ENCODE results near the gene RIN3.

DNA sequence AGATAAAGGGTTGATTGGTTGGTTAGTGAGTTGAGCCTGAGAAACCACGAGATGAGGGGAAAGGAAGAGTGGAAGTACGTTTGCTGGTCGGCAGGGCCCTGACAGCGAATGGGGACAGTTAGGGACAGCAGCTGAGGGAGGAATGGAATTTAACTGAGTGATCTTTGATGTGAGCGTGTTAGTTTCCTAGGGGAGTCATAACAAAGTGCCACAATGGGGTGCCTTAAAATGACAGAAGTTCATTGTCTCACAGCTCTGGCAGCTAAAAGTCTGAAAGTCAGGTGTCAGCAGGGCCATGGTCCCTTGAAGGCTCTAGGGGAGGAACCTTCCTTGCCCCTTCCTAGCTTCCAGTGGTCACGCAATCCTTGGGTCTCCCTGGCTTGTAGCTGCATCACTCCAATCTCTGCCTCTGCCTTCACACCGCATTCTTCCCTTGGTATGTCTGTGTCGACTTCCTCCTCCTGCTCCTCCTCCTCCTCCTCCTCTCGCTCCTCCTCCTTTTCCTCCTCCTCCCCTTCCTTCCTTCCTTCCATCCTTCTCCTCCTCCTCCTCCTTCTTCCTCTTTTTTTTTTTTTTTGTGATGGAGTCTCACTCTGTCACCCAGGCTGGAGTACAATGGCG is 26.0 kb upstream of the RIN3 start:
- TF ChIP-seq POLR2A (IDR thresholded peaks at IDR 0.05): no peak
- TF ChIP-seq, protein P1, sequence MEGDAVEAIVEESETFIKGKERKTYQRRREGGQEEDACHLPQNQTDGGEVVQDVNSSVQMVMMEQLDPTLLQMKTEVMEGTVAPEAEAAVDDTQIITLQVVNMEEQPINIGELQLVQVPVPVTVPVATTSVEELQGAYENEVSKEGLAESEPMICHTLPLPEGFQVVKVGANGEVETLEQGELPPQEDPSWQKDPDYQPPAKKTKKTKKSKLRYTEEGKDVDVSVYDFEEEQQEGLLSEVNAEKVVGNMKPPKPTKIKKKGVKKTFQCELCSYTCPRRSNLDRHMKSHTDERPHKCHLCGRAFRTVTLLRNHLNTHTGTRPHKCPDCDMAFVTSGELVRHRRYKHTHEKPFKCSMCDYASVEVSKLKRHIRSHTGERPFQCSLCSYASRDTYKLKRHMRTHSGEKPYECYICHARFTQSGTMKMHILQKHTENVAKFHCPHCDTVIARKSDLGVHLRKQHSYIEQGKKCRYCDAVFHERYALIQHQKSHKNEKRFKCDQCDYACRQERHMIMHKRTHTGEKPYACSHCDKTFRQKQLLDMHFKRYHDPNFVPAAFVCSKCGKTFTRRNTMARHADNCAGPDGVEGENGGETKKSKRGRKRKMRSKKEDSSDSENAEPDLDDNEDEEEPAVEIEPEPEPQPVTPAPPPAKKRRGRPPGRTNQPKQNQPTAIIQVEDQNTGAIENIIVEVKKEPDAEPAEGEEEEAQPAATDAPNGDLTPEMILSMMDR (IDR thresholded peaks at IDR 0.05): no peak
- no peak for TF ChIP-seq POLR2AphosphoS5 (IDR thresholded peaks at IDR 0.05)
